Middle frontal gyrus (tissue), 1 donor: ENCODE results near the gene SEBOX.

Source experiments
- DNase-seq: peaks from one replicate; pipeline ENCODE4 v3.0.0-alpha.2; 2015; ENCODE audit warnings: low spot score; ENCODE audit errors: extremely low spot score

The SEBOX gene, protein sequence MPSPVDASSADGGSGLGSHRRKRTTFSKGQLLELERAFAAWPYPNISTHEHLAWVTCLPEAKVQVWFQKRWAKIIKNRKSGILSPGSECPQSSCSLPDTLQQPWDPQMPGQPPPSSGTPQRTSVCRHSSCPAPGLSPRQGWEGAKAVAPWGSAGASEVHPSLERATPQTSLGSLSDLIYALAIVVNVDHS

DNA sequence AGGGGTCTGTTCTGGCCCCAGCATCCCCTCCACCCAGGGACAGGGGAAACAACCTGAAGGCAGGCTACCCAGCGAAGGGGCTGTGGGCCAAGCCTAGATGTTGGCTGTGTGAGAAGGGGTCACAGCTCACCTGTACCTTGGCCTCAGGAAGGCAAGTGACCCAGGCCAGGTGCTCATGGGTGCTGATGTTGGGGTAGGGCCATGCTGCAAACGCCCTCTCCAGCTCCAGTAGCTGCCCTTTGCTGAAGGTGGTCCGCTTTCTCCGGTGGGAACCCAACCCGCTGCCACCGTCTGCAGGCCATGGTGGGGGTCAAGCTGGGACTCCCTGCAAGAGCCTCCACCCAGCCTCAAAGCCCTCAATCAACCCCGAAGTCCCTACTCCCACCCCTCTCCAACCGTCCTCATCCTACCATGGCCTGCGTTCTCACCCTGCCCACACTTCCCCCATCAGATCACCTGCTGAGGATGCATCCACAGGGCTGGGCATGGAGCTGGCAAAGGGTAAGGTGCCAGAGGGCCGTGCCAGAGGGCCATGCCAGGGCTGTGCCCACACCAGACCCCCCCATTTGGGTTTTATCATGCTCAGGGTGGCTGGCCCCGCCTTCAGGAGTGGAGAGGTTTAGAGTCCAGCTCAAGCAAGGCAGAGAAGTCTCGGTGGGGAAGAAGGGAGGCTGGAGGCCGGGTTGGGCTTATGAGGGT, at the start of gene SEBOX:
Gene SEBOX (minus strand): TSS at position 535 of the 699 bp plus-strand sequence. CDS start 48 bp downstream, at position 487.
- DNase-seq, result no peak

DNA sequence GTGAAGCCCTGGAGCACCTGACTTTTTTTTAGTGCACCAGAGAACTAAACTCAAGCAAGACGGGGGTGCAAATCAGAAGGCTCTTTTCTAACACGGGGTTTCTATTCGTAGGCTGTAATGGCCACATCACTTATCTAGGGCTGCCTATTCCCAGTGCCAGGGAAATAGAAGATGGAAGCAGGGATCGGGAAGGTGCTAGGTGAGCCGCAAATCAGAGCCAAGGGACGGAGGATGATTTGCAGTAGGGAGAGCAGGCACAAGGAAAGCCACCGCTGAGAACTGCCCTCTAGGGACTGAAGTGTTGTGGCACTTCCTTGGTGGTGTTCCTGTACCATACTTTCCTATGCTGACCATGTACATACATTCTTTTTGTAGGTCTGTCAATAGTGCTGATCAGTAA, 48.8 kb upstream of the SEBOX start:
- no peak for DNase-seq

DNA sequence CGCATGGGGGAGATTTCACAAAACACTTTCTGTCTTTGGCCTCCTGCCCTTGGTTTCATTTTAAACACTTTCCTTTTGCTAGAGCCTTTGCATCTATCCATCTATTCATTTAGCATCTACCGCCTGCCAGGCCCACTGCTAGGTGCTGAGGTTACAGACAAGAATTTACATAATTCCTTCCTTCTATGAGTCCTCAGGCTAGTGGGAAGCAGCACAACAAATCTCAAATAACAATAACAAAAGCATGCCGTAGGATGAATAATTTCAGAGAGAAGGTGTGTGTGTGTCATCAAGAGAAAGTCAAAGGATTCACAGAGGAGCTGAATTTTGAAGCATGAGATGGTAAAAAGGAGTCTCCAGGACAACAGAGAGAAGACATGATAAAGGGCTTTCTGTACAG, 47.1 kb upstream of the SEBOX start:
- no peak for DNase-seq

DNA sequence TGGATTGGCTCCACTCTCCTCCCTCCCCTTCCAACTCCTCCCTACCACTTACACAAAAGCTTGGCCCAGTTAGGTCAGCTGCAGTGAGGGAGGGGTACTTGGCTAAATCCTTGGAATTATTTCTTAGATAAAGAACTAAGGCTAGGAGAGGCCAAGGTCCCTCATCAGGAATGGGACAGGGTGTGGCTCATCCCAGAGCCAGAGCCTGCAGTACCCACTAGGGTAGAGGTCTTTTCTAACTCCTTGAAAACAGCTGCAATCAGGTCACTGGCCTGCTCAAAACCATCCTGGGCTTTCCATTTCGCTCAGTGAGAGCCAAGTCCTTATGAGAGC, 42.9 kb upstream of the SEBOX start:
- DNase-seq, result no peak

DNA sequence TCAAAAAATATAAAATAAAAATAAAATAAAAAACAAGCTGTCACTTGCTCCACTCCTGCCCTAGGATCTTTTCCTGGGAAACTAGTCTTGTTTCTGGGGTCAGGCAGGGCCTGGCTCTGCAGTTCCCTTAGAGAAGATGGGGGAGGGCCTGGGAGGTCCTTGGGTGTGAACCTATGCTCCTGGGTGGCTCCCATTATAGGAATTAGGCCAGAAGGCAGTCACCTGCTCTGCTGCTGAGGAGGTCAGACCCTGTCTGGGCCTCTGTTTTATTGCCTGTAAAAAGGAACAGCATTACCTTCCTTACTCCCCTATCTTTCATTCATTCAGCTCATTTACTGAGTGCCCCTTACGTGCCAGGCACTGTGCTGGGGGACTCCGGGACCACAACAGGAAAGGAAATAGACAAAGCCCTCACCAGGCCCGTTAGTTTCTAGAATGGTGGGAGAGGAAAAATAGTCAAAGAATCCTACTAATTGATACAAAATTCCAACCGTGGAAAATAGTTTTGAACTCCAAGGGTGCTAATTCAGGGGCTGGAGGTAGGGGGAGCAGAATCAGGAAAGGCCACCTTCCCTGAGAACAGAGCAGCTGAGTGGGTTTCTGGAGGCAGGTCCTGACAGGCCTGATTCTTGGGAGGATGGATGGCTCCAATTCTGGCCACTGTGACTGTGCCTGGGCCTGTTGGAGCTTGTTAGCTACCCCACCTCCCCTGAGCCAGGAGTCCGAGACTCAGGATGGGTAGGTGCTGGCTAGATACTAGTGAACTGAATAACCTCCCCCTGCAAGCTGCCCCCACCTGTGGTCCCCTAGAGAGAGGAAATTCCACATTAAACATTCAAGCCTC, 42.4 kb upstream of the SEBOX start:
- DNase-seq, result no peak

DNA sequence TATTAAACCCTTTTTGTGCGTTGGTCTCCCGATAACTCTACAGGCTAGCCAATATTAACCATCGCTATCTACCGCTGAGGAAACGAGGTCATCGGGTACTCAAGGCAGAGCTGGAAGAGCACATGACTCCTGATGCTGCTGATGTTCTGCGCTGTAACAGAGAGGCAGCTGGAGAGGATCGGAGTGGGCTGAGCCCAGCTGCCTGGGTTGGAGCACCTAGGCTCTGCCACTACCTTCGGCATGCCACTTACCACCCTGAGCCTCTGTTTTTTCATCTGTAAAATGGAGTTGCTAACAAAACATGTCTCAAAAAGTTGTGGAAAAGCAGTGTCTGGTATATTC, 41.4 kb upstream of the SEBOX start:
- DNase-seq, result no peak

DNA sequence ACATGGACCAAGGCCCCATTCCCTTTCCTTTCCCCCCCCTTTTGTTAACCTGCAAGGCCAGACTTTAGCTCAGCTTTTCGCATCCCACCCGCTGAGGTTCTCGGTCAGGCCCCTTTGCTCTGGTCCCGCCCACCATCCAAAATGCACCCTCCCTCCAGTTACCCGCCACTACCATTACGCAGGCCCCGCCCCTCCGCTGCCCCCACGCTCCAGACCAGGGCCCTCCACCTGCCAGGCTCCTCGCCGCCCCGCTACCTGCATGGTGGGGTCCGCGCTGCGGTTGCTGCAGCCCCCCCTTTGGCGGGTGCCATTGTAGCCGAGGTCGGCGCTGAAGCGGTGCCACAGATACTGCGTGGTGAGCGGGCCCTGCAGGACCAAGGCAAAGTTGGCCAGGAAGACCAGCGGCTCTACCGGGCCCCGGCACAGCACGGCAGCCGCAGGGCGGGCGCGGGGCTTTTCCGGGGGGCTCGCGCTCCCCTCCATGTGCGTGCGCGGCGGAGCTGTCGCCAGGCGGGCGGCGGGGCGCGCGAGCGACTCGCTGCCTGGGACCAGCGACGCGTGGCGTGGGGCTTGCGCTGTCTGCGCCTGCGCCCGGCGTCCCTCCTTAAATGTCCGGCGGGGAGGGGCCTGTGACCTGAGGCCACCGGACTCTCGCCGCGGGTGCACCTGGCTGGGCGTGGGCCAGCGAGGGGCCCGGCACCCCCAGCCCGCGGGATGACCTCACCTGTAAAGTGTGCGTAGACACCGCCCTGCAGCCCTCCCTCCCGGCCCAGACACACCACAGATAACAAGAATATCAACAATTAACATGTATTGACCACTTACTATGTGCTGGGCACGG, 40.9 kb upstream of the SEBOX start, which contains the start of gene SLC46A1:
Gene SLC46A1 (minus strand): TSS at position 581 of the 841 bp plus-strand sequence. CDS start 98 bp downstream, at position 483.
- peak; percentile 42 for DNase-seq

DNA sequence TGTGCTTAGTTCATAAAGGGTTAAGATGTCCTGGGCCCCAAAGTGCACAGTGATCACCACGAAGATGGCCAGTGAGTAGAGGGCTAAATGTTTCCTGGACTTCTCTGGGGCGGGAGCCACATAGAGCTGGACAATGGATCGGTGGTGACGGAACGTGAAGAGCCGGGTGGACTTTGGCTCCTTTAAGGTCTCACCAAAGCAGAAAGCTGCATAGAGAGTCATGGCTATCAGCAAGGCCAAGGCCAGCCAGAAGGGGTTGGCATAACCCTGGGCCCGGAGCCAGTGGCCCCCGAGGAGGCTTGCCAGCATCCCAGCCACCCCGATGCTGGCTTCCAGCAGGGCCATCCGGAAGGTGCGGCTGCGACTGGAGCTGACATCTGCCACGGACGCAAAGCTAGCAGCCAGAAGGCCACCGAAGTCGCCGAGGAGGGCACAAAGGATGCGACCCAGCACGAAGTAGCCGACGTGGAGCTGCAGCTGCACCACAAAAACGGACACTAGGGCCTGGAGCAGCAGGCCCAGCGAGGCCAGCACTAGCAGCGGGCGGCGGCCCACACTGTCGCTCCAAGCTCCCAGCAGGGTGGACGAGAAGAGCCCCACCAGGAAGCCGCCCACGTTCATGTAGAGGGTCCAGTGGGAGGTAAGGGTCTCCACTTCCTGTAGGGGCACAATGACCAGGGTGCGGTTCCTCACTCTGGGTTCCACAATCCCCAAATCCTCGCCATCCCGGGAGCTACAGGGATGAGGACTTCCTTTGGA, 40.0 kb upstream of the SEBOX start:
- no peak for DNase-seq

DNA sequence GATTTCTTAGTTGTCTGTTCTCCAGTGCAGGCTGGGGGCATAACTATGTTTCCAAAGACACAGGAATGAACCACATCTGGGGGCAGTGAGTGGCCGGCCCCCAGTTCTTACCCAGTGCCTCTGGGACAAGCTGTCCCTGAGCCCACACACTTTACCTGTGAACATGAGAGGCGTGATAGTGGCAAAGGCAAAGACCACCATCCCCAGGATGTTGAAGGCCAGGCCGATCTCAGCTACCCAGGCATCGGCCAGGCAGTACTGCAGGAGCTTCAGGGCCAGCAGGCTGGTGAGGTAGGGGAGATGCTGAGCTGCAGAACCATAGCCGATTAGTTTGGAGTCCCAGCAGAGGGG, 39.4 kb upstream of the SEBOX start:
- DNase-seq, result no peak

DNA sequence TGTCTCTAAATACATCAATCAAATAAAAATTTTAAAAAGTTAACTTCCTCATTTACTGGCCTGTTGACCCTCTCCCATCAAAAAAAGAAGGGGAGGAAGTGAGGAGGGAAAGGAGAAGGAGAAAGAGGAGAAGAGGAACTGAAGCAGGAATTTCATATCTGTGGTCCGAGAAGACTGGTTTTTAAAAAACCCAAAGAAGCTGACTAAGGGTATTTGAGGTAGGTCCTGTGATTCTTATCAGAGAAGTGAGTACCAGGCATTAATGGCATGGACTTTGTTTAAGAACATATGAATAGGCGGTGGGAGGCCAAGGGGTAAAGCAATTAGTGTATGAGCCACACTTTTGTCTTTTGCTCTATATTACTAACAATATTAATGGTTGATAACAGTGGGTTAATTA, 39.0 kb upstream of the SEBOX start:
- DNase-seq, result no peak

DNA sequence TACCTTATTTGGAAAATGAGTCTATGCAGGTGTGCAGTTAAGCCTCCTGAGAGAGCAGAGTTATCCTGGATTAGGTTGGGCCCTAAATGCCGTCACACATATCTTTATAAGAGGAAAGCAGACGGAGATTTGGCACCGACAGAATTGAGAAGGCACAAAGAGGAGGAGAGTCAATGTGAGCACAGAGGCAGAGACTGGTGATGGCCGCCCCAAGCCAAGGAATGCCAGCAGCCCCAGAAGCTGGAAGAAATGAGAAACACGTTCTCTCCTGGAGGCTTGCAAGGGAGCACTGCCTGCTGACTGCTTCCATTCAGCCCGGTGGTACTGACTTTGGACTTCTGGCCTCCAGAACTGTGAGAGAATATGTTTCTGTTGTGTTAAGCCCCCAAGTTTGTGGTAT, 37.8 kb upstream of the SEBOX start:
- no peak for DNase-seq

DNA sequence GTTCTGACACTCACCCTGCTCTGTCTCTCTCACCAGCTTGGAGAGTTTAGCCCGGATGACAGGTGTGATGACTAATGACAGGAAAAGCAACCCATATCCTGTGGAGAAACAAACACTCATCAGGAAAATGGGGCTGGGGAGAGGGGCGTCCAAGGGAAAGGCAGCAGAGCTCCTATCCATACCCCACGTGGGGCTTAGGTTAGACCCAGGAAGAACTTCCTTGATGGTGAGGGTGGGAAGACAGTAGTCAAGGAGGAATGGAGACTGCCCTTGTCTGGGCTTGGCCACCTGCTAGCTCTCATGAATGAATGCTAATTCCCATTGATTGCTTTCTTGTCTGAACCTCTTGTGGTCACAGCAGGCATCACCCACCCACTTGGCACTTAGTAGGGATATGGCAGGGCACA, 37.2 kb upstream of the SEBOX start:
- no peak for DNase-seq

DNA sequence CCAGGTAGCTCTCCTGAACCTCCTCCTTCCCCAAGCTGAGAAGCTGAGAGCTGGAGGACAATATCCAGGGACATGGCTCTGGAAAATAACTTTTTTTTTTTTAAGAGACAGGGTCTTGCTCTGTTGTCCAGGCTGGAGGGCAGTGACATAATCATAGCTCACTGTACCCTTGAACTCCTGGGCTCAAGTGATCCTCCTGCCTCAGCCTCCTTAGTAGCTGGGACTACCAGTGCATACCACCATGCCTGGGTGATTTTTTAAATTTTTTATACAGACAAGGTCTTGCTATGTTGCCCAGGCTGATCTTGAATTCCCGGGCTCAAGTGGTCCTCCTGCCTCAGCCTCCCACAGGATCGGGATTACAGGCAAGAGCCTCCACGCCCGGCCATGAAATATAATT, 34.8 kb upstream of the SEBOX start:
- no peak for DNase-seq

DNA sequence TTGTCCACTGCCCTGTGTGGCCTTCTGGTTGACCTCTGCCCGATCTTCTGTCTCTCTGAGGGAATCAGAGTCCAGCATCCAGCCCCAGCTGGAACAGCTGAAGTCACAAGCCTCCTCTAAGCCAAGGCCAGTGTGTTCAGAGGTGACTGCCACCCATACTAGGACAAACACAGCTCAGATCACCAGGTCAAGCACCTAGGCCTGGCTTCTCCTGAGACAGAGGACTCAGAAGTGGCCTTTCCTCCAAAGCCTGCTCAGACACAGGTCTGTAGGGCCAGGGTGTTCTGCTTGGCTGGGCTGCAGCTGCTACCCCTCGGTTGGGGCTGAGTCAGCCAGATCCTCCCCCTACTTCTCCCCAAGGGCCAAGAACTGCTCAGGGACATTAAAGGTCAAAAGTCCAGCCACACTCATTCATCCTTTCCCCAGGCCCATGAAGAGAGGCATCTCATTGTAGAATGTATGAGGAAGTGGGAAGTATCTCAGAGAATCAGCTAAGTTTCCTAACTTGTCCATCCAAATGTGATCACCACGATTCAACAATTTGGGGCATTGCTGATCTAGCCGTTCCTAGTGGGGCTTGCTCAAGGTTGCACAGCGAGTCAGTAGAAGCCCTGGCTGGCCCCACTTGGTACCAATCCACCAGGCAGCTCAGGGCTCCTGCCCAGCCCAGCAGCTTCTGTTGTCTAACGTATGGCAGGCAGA, 33.4 kb upstream of the SEBOX start:
- DNase-seq, result no peak

DNA sequence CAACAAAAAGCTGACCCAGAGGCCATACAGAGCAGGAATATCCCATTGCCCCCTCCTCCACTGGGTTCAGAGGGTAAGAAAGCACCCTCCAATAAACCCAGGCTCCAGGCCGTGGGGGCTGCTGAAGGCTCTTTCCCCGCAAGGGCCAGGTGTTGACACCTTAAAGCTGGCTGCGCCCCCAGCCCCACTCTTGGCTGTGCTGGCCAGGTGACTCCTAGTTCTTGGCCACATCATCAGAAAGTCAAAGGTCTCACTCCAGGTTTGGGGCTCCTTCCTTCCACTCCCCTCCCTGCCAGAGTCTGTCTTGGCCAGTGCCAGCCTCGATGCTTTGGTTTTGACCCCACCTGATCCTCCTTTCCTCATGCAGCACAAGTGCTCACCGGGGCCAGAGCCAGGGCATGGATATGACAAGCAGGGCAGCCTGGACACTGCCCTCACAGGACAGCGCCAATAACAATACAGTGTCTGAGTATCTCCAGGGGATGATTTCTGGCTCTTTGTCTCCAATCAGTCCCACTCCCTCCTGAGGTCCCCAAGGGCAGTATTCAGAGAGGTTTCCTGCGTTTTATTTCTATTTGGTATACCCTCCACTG, 32.8 kb upstream of the SEBOX start:
- no peak for DNase-seq

DNA sequence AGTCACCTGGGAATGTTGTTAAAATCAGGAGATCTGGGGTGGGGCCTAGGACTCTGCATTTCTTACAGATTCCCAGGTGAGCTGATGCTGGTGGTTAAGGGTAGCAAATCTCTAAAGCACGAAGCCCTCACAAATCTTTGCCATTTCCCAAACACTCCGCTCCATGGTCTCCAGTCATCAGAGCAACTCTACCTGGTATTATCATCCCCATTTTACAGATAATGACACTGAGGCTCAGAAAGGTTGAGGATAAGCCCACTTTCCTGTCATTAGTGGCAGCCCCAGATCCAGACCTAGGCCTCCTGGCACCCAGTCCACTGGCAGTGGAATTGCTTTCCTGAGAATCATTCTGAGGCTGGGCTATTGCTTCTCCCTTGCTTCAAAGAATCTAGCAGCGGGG, 32.3 kb upstream of the SEBOX start:
- DNase-seq, result no peak

DNA sequence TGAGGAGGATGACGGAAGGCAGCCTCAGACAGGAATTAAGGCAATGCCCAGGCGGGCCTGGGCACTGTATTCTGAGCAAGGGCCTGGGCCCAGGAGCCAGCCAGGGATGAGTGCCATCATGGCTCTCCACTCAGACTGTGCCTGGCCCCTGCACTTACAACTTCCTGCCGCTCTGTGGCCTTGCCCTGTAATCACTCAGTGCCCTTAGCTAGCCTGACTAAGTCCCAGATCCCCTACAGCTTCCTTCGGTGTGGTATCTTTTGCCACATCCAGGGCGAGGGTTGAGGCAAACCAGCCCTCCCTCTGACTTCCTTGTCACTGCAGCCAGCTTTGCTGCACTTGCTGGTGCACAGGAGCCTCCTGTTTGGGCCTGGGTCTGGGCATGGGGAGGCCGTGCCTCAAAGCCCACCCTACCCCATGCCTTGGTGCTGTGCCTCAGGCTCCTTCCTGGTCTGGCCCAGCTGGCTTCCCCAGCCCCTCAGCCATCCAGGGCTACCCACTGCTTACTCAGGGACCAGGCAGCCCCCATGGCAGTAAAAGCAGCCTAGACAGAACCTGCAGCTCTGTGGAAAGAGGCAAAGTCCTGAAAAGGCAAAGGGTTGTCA, 31.7 kb upstream of the SEBOX start:
- DNase-seq, result no peak

DNA sequence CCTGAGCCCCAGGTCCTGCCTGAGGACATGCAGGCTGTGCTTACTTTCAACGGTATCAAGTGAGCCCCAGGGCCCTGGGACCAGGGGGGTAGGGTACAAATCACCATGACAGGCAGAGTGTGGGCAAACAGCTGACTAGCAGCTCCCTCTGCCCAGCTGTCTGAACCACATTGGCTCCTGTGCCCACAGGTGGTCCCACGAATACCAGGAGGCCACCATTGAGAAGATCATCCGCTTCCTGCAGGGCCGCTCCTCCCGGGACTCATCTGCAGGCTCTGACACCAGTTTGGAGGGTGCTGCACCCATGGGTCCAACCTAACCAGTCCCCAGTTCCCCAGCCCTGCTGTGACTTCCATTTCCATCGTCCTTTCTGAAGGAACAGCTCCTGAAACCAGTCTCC, 31.0 kb upstream of the SEBOX start:
- DNase-seq, result no peak

DNA sequence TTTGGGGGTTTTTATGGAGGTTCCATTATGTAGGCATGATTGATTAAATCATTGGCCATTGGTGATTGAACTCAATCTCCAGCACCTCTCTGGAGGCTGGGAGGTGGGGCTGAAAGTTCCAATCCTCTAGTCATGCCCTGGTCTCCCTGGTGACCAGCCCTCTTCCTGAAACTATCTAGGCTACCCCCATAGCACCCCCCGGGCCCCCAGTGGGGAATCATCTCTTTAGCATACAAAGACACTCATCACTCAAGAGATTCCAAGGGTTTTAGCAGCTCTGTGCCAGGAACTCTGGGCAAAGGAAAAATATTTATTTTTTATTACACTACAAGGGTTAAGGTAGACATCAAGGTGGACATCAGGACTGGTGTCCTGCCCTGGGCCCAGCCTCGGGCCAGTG, 30.4 kb upstream of the SEBOX start:
- no peak for DNase-seq
